HepG2 (cell line): ENCODE data around the gene ZNF800. TPM values are rescaled to one million over a fixed set of nuclear protein-coding genes. Genes with fewer than 3 reads are reported as not detected.

Source experiments
- KLF12 ChIP-seq: sonication (generic); formaldehyde crosslinking; IDR thresholded peaks from 2 replicates; pipeline ENCODE4 v1.4.0; 2020; ENCODE audit warnings: missing genetic modification reagents, borderline replicate concordance
- MBNL3 ChIP-seq: fragments of 250-450 bp; sonication (Bioruptor Pico); conservative IDR thresholded peaks from 2 replicates; pipeline ENCODE4 v1.8.0; 2022; ENCODE audit warnings: mild to moderate bottlenecking, inconsistent platforms
- MTF2 ChIP-seq: sonication (generic); formaldehyde crosslinking; IDR thresholded peaks from 2 replicates; pipeline ENCODE4 v1.5.0; 2020; ENCODE audit warnings: missing genetic modification reagents, borderline replicate concordance
- NFYB ChIP-seq: sonication (generic); formaldehyde crosslinking; IDR thresholded peaks from 2 replicates; pipeline ENCODE4 v1.4.0; 2020; ENCODE audit warnings: missing genetic modification reagents
- PHF5A ChIP-seq: IDR thresholded peaks from one replicate; pipeline ENCODE4 v1.6.1; 2018; ENCODE audit warnings: low read depth, missing genetic modification reagents; ENCODE audit not compliant: unreplicated experiment
- POLR2AphosphoS2 ChIP-seq: IDR thresholded peaks from 2 replicates; pipeline ENCODE4 v1.6.1; 2011; ENCODE audit warnings: low read depth, low read length, improper control_type of control experiment
- REL ChIP-seq: sonication (generic); formaldehyde crosslinking; conservative IDR thresholded peaks from 2 replicates; pipeline ENCODE4 v1.8.0; 2022; ENCODE audit warnings: mild to moderate bottlenecking, missing genetic modification reagents, moderate library complexity
- SOX5 ChIP-seq: IDR thresholded peaks from 2 replicates; pipeline ENCODE4 v1.6.1; 2016; ENCODE audit warnings: borderline replicate concordance
- ZNF136 ChIP-seq: sonication (generic); formaldehyde crosslinking; IDR thresholded peaks from 2 replicates; pipeline ENCODE4 v1.8.1; 2022; ENCODE audit warnings: low read depth, mild to moderate bottlenecking, moderate library complexity, missing genetic modification reagents
- ZNF264 ChIP-seq: sonication (generic); formaldehyde crosslinking; IDR thresholded peaks from 2 replicates; pipeline ENCODE4 v1.4.0; 2020; ENCODE audit warnings: missing genetic modification reagents
- ZNF589 ChIP-seq: sonication (generic); formaldehyde crosslinking; conservative IDR thresholded peaks from 2 replicates; pipeline ENCODE4 v1.8.0; 2022; ENCODE audit warnings: mild to moderate bottlenecking, moderate library complexity, missing genetic modification reagents
- polyA plus RNA-seq, 8 experiments: library from polyadenylated mRNA; depleted of rRNA in 3 of 8; stranded (reverse) in 7 of 8; unstranded in 1 of 8; fragments of >200 nt; fragmentation: Illumina TruSeq in 4 of 8; extraction: Trizol in 4 of 8; gene quantifications; 2 replicates each; pipeline versions ENCODE4 v1.2.1 to v1.2.3, GENCODE V29; 2011 to 2016; ENCODE audit warnings: low read depth in 4 of 8, missing spikeins in 1 of 8, mixed read lengths in 1 of 8; ENCODE audit not compliant: insufficient read depth in 1 of 8
- total RNA-seq, 5 experiments: library from RNA; depleted of rRNA; stranded (reverse); fragments of >200 nt; fragmentation: Illumina TruSeq; extraction: Trizol; gene quantifications; 2 replicates each; pipeline ENCODE4 v1.2.3, GENCODE V29; 2016; ENCODE audit warnings: low read depth in 1 of 5
- TF ChIP-seq, protein P1 (sequence below): sonication (generic); formaldehyde crosslinking; IDR thresholded peaks from 2 replicates; pipeline ENCODE4 v1.4.0; 2020; ENCODE audit warnings: mild to moderate bottlenecking, missing genetic modification reagents, borderline replicate concordance
- TF ChIP-seq, protein P2 (sequence below): sonication (generic); formaldehyde crosslinking; IDR thresholded peaks from 2 replicates; pipeline ENCODE4 v1.4.0; 2020; ENCODE audit warnings: missing genetic modification reagents
- TF ChIP-seq, protein P3 (sequence below): sonication (generic); formaldehyde crosslinking; IDR thresholded peaks from 2 replicates; pipeline ENCODE4 v1.4.0; 2020; ENCODE audit warnings: missing genetic modification reagents
- TF ChIP-seq, protein P4 (sequence below): IDR thresholded peaks from 2 replicates; pipeline ENCODE4 v1.6.1; 2018; ENCODE audit warnings: missing genetic modification reagents, mild to moderate bottlenecking, missing compliant biosample characterization

The ZNF800 gene
- total and polyA plus RNA-seq, 2 of the 13 experiments (the other 11 are each of a cell fraction or from before 2014, with no cell fraction given) = 7.1 to 12.7 TPM

DNA sequence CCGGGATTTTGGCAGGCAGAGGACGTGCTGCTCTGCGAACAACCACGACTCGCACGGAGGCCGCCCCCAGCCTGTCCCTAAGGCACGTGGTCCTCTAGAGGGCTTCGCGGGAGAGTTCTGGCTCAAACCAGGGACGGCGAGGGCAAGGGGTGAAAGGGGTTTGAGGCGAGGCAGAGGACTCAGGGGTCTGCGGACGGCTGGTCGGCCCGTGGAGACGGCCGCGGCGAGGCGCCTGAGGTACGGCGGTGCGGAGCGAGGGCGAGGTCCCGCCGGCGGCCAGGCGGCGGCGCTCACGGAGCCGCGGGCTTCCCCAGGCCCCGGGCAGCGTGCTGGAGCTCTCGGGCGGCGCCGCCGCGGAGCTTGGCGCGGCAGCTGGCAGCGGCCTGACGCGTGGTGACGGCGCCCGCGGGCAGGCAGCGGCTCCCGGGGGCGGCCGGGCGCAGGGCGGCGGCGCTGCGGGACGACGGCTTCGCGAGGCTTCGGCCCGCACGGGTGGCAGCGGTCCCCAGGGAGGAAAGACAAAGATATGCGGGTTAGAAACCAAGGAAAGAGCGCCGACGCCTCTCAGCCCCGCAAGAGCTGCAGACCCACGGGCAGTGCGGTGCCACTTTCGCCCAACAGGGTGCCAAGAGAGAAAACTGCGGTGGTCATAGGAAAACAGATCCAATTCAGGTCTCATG is 44.8 kb downstream of the ZNF800 start (continued):
- TF ChIP-seq PHF5A = no peak
- TF ChIP-seq POLR2AphosphoS2 = no peak
- no peak for TF ChIP-seq REL (CRISPR knock-in tag)
- TF ChIP-seq MBNL3 = no peak
- no peak for TF ChIP-seq ZNF589 (CRISPR knock-in tag)
- TF ChIP-seq, protein P1, sequence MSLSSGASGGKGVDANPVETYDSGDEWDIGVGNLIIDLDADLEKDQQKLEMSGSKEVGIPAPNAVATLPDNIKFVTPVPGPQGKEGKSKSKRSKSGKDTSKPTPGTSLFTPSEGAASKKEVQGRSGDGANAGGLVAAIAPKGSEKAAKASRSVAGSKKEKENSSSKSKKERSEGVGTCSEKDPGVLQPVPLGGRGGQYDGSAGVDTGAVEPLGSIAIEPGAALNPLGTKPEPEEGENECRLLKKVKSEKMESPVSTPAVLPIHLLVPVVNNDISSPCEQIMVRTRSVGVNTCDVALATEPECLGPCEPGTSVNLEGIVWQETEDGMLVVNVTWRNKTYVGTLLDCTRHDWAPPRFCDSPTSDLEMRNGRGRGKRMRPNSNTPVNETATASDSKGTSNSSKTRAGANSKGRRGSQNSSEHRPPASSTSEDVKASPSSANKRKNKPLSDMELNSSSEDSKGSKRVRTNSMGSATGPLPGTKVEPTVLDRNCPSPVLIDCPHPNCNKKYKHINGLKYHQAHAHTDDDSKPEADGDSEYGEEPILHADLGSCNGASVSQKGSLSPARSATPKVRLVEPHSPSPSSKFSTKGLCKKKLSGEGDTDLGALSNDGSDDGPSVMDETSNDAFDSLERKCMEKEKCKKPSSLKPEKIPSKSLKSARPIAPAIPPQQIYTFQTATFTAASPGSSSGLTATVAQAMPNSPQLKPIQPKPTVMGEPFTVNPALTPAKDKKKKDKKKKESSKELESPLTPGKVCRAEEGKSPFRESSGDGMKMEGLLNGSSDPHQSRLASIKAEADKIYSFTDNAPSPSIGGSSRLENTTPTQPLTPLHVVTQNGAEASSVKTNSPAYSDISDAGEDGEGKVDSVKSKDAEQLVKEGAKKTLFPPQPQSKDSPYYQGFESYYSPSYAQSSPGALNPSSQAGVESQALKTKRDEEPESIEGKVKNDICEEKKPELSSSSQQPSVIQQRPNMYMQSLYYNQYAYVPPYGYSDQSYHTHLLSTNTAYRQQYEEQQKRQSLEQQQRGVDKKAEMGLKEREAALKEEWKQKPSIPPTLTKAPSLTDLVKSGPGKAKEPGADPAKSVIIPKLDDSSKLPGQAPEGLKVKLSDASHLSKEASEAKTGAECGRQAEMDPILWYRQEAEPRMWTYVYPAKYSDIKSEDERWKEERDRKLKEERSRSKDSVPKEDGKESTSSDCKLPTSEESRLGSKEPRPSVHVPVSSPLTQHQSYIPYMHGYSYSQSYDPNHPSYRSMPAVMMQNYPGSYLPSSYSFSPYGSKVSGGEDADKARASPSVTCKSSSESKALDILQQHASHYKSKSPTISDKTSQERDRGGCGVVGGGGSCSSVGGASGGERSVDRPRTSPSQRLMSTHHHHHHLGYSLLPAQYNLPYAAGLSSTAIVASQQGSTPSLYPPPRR (CRISPR knock-in tag) = no peak
- no peak for TF ChIP-seq ZNF136 (CRISPR knock-in tag)
- no peak for TF ChIP-seq NFYB (CRISPR knock-in tag)
- TF ChIP-seq MTF2 (CRISPR knock-in tag) = no peak
- TF ChIP-seq KLF12 (CRISPR knock-in tag) = no peak
- TF ChIP-seq, protein P2, sequence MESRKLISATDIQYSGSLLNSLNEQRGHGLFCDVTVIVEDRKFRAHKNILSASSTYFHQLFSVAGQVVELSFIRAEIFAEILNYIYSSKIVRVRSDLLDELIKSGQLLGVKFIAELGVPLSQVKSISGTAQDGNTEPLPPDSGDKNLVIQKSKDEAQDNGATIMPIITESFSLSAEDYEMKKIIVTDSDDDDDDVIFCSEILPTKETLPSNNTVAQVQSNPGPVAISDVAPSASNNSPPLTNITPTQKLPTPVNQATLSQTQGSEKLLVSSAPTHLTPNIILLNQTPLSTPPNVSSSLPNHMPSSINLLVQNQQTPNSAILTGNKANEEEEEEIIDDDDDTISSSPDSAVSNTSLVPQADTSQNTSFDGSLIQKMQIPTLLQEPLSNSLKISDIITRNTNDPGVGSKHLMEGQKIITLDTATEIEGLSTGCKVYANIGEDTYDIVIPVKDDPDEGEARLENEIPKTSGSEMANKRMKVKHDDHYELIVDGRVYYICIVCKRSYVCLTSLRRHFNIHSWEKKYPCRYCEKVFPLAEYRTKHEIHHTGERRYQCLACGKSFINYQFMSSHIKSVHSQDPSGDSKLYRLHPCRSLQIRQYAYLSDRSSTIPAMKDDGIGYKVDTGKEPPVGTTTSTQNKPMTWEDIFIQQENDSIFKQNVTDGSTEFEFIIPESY (CRISPR knock-in tag) = no peak
- TF ChIP-seq, protein P3, sequence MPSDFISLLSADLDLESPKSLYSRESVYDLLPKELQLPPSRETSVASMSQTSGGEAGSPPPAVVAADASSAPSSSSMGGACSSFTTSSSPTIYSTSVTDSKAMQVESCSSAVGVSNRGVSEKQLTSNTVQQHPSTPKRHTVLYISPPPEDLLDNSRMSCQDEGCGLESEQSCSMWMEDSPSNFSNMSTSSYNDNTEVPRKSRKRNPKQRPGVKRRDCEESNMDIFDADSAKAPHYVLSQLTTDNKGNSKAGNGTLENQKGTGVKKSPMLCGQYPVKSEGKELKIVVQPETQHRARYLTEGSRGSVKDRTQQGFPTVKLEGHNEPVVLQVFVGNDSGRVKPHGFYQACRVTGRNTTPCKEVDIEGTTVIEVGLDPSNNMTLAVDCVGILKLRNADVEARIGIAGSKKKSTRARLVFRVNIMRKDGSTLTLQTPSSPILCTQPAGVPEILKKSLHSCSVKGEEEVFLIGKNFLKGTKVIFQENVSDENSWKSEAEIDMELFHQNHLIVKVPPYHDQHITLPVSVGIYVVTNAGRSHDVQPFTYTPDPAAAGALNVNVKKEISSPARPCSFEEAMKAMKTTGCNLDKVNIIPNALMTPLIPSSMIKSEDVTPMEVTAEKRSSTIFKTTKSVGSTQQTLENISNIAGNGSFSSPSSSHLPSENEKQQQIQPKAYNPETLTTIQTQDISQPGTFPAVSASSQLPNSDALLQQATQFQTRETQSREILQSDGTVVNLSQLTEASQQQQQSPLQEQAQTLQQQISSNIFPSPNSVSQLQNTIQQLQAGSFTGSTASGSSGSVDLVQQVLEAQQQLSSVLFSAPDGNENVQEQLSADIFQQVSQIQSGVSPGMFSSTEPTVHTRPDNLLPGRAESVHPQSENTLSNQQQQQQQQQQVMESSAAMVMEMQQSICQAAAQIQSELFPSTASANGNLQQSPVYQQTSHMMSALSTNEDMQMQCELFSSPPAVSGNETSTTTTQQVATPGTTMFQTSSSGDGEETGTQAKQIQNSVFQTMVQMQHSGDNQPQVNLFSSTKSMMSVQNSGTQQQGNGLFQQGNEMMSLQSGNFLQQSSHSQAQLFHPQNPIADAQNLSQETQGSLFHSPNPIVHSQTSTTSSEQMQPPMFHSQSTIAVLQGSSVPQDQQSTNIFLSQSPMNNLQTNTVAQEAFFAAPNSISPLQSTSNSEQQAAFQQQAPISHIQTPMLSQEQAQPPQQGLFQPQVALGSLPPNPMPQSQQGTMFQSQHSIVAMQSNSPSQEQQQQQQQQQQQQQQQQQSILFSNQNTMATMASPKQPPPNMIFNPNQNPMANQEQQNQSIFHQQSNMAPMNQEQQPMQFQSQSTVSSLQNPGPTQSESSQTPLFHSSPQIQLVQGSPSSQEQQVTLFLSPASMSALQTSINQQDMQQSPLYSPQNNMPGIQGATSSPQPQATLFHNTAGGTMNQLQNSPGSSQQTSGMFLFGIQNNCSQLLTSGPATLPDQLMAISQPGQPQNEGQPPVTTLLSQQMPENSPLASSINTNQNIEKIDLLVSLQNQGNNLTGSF (CRISPR knock-in tag) = no peak
- no peak for TF ChIP-seq ZNF264
- no peak for TF ChIP-seq SOX5
- TF ChIP-seq, protein P4, sequence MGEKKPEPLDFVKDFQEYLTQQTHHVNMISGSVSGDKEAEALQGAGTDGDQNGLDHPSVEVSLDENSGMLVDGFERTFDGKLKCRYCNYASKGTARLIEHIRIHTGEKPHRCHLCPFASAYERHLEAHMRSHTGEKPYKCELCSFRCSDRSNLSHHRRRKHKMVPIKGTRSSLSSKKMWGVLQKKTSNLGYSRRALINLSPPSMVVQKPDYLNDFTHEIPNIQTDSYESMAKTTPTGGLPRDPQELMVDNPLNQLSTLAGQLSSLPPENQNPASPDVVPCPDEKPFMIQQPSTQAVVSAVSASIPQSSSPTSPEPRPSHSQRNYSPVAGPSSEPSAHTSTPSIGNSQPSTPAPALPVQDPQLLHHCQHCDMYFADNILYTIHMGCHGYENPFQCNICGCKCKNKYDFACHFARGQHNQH = 0 out of 2 replicates have a peak, but pooled peaks have one; percentile 30
